Epithelial cell of prostate (primary cell): ENCODE measurements around the gene TLK2.
"Not testable (repeated sequence)": the region's sequence is repeated elsewhere in the genome, so short reads cannot be mapped to it uniquely, and the experiment has no call there.

Experiments used
- DNase-seq: peaks from one replicate; pipeline ENCODE4 v3.0.0-alpha.2; 2011; ENCODE audit warnings: low read depth, low spot score
- H3K27ac ChIP-seq: fragments of 450-650 bp; 2 replicates; pipeline ENCODE4 v1.5.1; 2017; ENCODE audit warnings: mild to moderate bottlenecking

The TLK2 gene

GRCh38 chr17:62552851-62553659, 74.4 kb downstream of the TLK2 start:
- H3K27ac ChIP-seq, result peak overlapping the region; percentile 59
- DNase-seq, result peak; percentile 37

GRCh38 chr17:62557532-62557931, 78.9 kb downstream of the TLK2 start:
- DNase-seq, H3K27ac ChIP-seq: not testable (repeated sequence)

GRCh38 chr17:62558941-62559340, 80.3 kb downstream of the TLK2 start:
- DNase-seq, H3K27ac ChIP-seq: not testable (repeated sequence)

- H3K27ac ChIP-seq, DNase-seq: not testable (repeated sequence)
Observed at GRCh38 chr17:62560971-62561370, 82.3 kb downstream of the TLK2 start.

- peak overlapping the region; percentile 97 for H3K27ac ChIP-seq
- no peak for DNase-seq
Observed at GRCh38 chr17:62562656-62563055, 84.0 kb downstream of the TLK2 start.

GRCh38 chr17:62565817-62566216, 87.2 kb downstream of the TLK2 start:
- peak; percentile 18 for DNase-seq
- H3K27ac ChIP-seq, result peak overlapping the region; percentile 97

GRCh38 chr17:62566996-62567578, 88.5 kb downstream of the TLK2 start:
- peak overlapping the region; percentile 97 for H3K27ac ChIP-seq
- DNase-seq, result no peak

GRCh38 chr17:62572488-62572887, 93.9 kb downstream of the TLK2 start:
- DNase-seq, result no peak
- no peak overlapping the region for H3K27ac ChIP-seq

GRCh38 chr17:62572888-62573401, 94.3 kb downstream of the TLK2 start:
- DNase-seq, result no peak

GRCh38 chr17:62573480-62574117, 95.0 kb downstream of the TLK2 start:
- no peak overlapping the region for H3K27ac ChIP-seq
- DNase-seq, result no peak

More at GRCh38 chr17:62572888-62573401, 94.3 kb downstream of the TLK2 start:
- no peak overlapping the region for H3K27ac ChIP-seq

- no peak for DNase-seq
- no peak overlapping the region for H3K27ac ChIP-seq
Observed at GRCh38 chr17:62576382-62576781, 97.8 kb downstream of the TLK2 start.

GRCh38 chr17:62578757-62579487, 100.3 kb downstream of the TLK2 start:
- DNase-seq, result no peak
- no peak overlapping the region for H3K27ac ChIP-seq

- DNase-seq, result no peak
- no peak overlapping the region for H3K27ac ChIP-seq
Observed at GRCh38 chr17:62580947-62581346, 102.3 kb downstream of the TLK2 start.

- DNase-seq, result no peak
- H3K27ac ChIP-seq, result no peak overlapping the region
Observed at GRCh38 chr17:62581764-62582163, 103.1 kb downstream of the TLK2 start.

GRCh38 chr17:62587554-62587953, 108.9 kb downstream of the TLK2 start:
- H3K27ac ChIP-seq, result no peak overlapping the region
- no peak for DNase-seq

- no peak overlapping the region for H3K27ac ChIP-seq
Observed at GRCh38 chr17:62588109-62588508, 109.5 kb downstream of the TLK2 start.

GRCh38 chr17:62591333-62591732, 112.7 kb downstream of the TLK2 start:
- H3K27ac ChIP-seq, result no peak overlapping the region
- no peak for DNase-seq

More at GRCh38 chr17:62588109-62588508, 109.5 kb downstream of the TLK2 start:
- DNase-seq, result no peak

- H3K27ac ChIP-seq, DNase-seq: not testable (repeated sequence)
Observed at GRCh38 chr17:62591822-62592221, 113.2 kb downstream of the TLK2 start.

GRCh38 chr17:62592341-62593099, 113.9 kb downstream of the TLK2 start:
- H3K27ac ChIP-seq, result no peak overlapping the region
- no peak for DNase-seq

- no peak for DNase-seq
- H3K27ac ChIP-seq, result no peak overlapping the region
Observed at GRCh38 chr17:62595484-62595883, 116.9 kb downstream of the TLK2 start.
